HS-27A (cell line): Measurements from ENCODE around the gene RPS5.
"Not testable (repeated sequence)": the region's sequence is repeated elsewhere in the genome, so short reads cannot be mapped to it uniquely, and the experiment has no call there.

ENCODE experiments used
- DNase-seq: peaks from one replicate; pipeline ENCODE4 v3.0.0-alpha.2; 2012; ENCODE audit warnings: low read depth, missing footprints

RPS5 gene

GRCh38 chr19:58385891-58386575 lies 1.0 kb upstream of the RPS5 start:
- no peak for DNase-seq

GRCh38 chr19:58387338-58388174 lies 487 bp downstream of the RPS5 start:
- no peak for DNase-seq

- DNase-seq, result no peak
Observed at GRCh38 chr19:58388175-58388526, 1.1 kb downstream of the RPS5 start.

GRCh38 chr19:58392945-58393724 lies 6.1 kb downstream of the RPS5 start:
- no peak for DNase-seq

- DNase-seq, result no peak
Observed at GRCh38 chr19:58393725-58394033, 6.6 kb downstream of the RPS5 start.

GRCh38 chr19:58394821-58395219 lies 7.8 kb downstream of the RPS5 start:
- DNase-seq, result no peak

GRCh38 chr19:58395220-58395978 lies 8.3 kb downstream of the RPS5 start, which contains the start of gene RNF225:
TSS of gene RNF225 (plus strand) at chr19:58395656. CDS start at chr19:58396090, 434 bp downstream.
- DNase-seq, result no peak

GRCh38 chr19:58395979-58396627 lies 9.0 kb downstream of the RPS5 start:
- DNase-seq, result no peak

- DNase-seq, result no peak
Observed at GRCh38 chr19:58396691-58397532, 9.8 kb downstream of the RPS5 start.

GRCh38 chr19:58397533-58398037 lies 10.5 kb downstream of the RPS5 start:
- DNase-seq, result no peak

- DNase-seq, result no peak
Observed at GRCh38 chr19:58398087-58398486, 11.0 kb downstream of the RPS5 start.

GRCh38 chr19:58398545-58398944 lies 11.5 kb downstream of the RPS5 start:
- DNase-seq, result no peak

GRCh38 chr19:58399903-58400302 lies 12.8 kb downstream of the RPS5 start:
- no peak for DNase-seq

GRCh38 chr19:58400316-58400915 lies 13.3 kb downstream of the RPS5 start:
- DNase-seq, result no peak

GRCh38 chr19:58400916-58401839 lies 14.1 kb downstream of the RPS5 start:
- DNase-seq, result peak; percentile 99

- DNase-seq, result no peak
Observed at GRCh38 chr19:58401840-58402421, 14.9 kb downstream of the RPS5 start.

GRCh38 chr19:58403920-58404478 lies 16.9 kb downstream of the RPS5 start:
- DNase-seq, result not testable (repeated sequence)
